GM23338 (cell line): Measurements from ENCODE around the gene CDC42BPG. TPM values are rescaled to one million over a fixed set of nuclear protein-coding genes. Genes with fewer than 3 reads are reported as not detected.

Source experiments
- ATAC-seq: fragments of 200-7000 bp; cut with Tn5 transposase; 3 replicates; pipeline ENCODE4 v1.9.1; 2020
- DNase-seq: peaks from one replicate; pipeline ENCODE4 v3.0.0-alpha.2; 2015; ENCODE audit warnings: low spot score
- H2AFZ ChIP-seq: fragments of 200-600 bp; sonication (generic); 2 replicates; pipeline ENCODE4 v1.8.0; 2016; ENCODE audit warnings: antibody characterized with exemption, mild to moderate bottlenecking, moderate library complexity
- H3F3A ChIP-seq: fragments of 200-600 bp; sonication (generic); replicated peaks from 2 replicates; pipeline ENCODE4 v1.8.0; 2017; ENCODE audit warnings: antibody characterized with exemption, mixed run types, low read depth
- H3K27ac ChIP-seq: fragments of 200-600 bp; sonication (generic); 2 replicates; pipeline ENCODE4 v1.6.1; 2016; ENCODE audit warnings: low read depth
- H3K27me3 ChIP-seq: fragments of 200-600 bp; sonication (generic); 2 replicates; pipeline ENCODE4 v1.8.0; 2016; ENCODE audit warnings: mild to moderate bottlenecking, mixed run types, moderate library complexity; ENCODE audit not compliant: insufficient read depth
- H3K36me3 ChIP-seq: fragments of 200-600 bp; sonication (generic); 2 replicates; pipeline ENCODE4 v1.8.0; 2016; ENCODE audit warnings: mild to moderate bottlenecking; ENCODE audit not compliant: insufficient read depth
- H3K4me1 ChIP-seq: fragments of 200-600 bp; sonication (generic); 2 replicates; pipeline ENCODE4 v1.8.0; 2016; ENCODE audit warnings: mild to moderate bottlenecking, moderate library complexity; ENCODE audit not compliant: insufficient read depth
- H3K4me2 ChIP-seq: fragments of 200-600 bp; sonication (generic); 2 replicates; pipeline ENCODE4 v1.7.1; 2017; ENCODE audit warnings: mixed run types
- H3K4me3 ChIP-seq: fragments of 200-600 bp; sonication (generic); 2 replicates; pipeline ENCODE4 v1.6.1; 2016; ENCODE audit warnings: mixed run types
- H3K79me2 ChIP-seq: fragments of 200-600 bp; sonication (generic); replicated peaks from 2 replicates; pipeline ENCODE4 v1.8.0; 2017; ENCODE audit warnings: mild to moderate bottlenecking; ENCODE audit not compliant: insufficient read depth
- H3K9me2 ChIP-seq: fragments of 200-600 bp; sonication (generic); 2 replicates; pipeline ENCODE4 v1.8.0; 2017; ENCODE audit not compliant: insufficient read depth
- H4K20me1 ChIP-seq: fragments of 200-600 bp; sonication (generic); replicated peaks from 2 replicates; pipeline ENCODE4 v1.8.0; 2017; ENCODE audit warnings: mild to moderate bottlenecking; ENCODE audit not compliant: insufficient read depth
- H3K27ac Mint-ChIP-seq: 2 replicates; pipeline ENCODE4 v1.8.0; 2020; ENCODE audit warnings: inconsistent platforms, mild to moderate bottlenecking, moderate library complexity, mixed read lengths
- H3K27me3 Mint-ChIP-seq: 3 replicates; pipeline ENCODE4 v1.8.0; 2022; ENCODE audit warnings: low read depth, mild to moderate bottlenecking, moderate library complexity, mixed read lengths, inconsistent platforms; ENCODE audit not compliant: insufficient read depth, poor library complexity
- H3K36me3 Mint-ChIP-seq: 3 replicates; pipeline ENCODE4 v1.8.0; 2021; ENCODE audit warnings: low read depth, mild to moderate bottlenecking, inconsistent platforms, moderate library complexity, mixed read lengths
- H3K4me1 Mint-ChIP-seq: 3 replicates; pipeline ENCODE4 v1.8.0; 2020; ENCODE audit warnings: mild to moderate bottlenecking, inconsistent platforms, mixed read lengths
- H3K4me3 Mint-ChIP-seq: 3 replicates; pipeline ENCODE4 v1.8.0; 2021; ENCODE audit warnings: moderate library complexity, mild to moderate bottlenecking, inconsistent platforms, mixed read lengths
- H3K9me3 Mint-ChIP-seq: 3 replicates; pipeline ENCODE4 v1.8.0; 2020; ENCODE audit warnings: moderate library complexity, mild to moderate bottlenecking, inconsistent platforms, mixed read lengths
- CREB1 ChIP-seq: fragments of 250-450 bp; sonication (Bioruptor Pico); IDR thresholded peaks from 2 replicates; pipeline ENCODE4 v1.5.0; 2020; ENCODE audit warnings: low read depth, mild to moderate bottlenecking, moderate library complexity
- CTCF ChIP-seq, 2 experiments: fragments of 200-600 bp in 1 of 2; sonication (generic) in 1 of 2; conservative IDR thresholded peaks; 2 replicates each; pipeline versions ENCODE4 v1.5.1 to v1.6.1; 2016 to 2017; ENCODE audit warnings: antibody characterized with exemption in 2 of 2, low read depth in 2 of 2, mild to moderate bottlenecking in 2 of 2, moderate library complexity in 1 of 2
- ETS1 ChIP-seq: IDR thresholded peaks from 2 replicates; pipeline ENCODE4 v1.6.1; 2016; ENCODE audit warnings: antibody characterized with exemption
- EZH2 ChIP-seq: fragments of 200-600 bp; sonication (generic); IDR thresholded peaks from one replicate; pipeline ENCODE4 v1.8.0; 2017; ENCODE audit warnings: antibody characterized with exemption, mild to moderate bottlenecking, low read depth; ENCODE audit not compliant: unreplicated experiment
- EZH2phosphoT487 ChIP-seq: fragments of 200-600 bp; sonication (generic); IDR thresholded peaks from one replicate; pipeline ENCODE4 v1.8.1; 2018; ENCODE audit warnings: antibody characterized with exemption; ENCODE audit not compliant: unreplicated experiment
- JUNB ChIP-seq: IDR thresholded peaks from one replicate; pipeline ENCODE4 v1.6.1; 2016; ENCODE audit warnings: antibody characterized with exemption; ENCODE audit not compliant: unreplicated experiment
- NANOG ChIP-seq: IDR thresholded peaks from 2 replicates; pipeline ENCODE4 v1.6.1; 2016; ENCODE audit warnings: antibody characterized with exemption, borderline replicate concordance
- POLR2AphosphoS5 ChIP-seq: IDR thresholded peaks from 2 replicates; pipeline ENCODE4 v1.6.1; 2016; ENCODE audit warnings: antibody characterized with exemption, low read depth
- REST ChIP-seq: IDR thresholded peaks from one replicate; pipeline ENCODE4 v1.6.1; 2018; ENCODE audit warnings: antibody characterized with exemption; ENCODE audit not compliant: unreplicated experiment
- STAT1 ChIP-seq: IDR thresholded peaks from one replicate; pipeline ENCODE4 v1.6.1; 2016; ENCODE audit warnings: antibody characterized with exemption; ENCODE audit not compliant: unreplicated experiment
- ZNF114 ChIP-seq: fragments of 250-450 bp; sonication (Bioruptor Pico); IDR thresholded peaks from 2 replicates; pipeline ENCODE4 v1.5.0; 2020; ENCODE audit warnings: mild to moderate bottlenecking, moderate library complexity
- ZNF331 ChIP-seq: fragments of 250-450 bp; sonication (Bioruptor Pico); IDR thresholded peaks from 2 replicates; pipeline ENCODE4 v1.5.0; 2020; ENCODE audit warnings: low read depth, mild to moderate bottlenecking, moderate library complexity
- ZNF462 ChIP-seq: fragments of 250-450 bp; sonication (Bioruptor Pico); IDR thresholded peaks from 2 replicates; pipeline ENCODE4 v1.5.0; 2020; ENCODE audit warnings: mild to moderate bottlenecking, moderate library complexity
- polyA plus RNA-seq: library from polyadenylated mRNA; unstranded; fragments of >200 nt; fragmentation: Nextera tagmentation; extraction: Ambion mirVana; gene quantifications from 2 replicates; pipeline ENCODE4 v1.2.1, GENCODE V29; 2016
- total RNA-seq: library from RNA; depleted of rRNA; stranded (reverse); fragments of >200 nt; shearing (Covaris generic); gene quantifications from 2 replicates; pipeline ENCODE4 v1.2.3, GENCODE V29; 2014

The CDC42BPG gene
- total and polyA plus RNA-seq, 2 experiments from 2014 or later: 2.3 to 11.6 TPM

- Histone ChIP-seq H3K27ac (no peak overlapping the region), H2AFZ (no peak overlapping the region), H3K27me3 (no peaks in the 10 kb centered on the region), H3K79me2 (no peaks in the 10 kb centered on the region), H3K4me3 (no peak overlapping the region), H4K20me1 (no peaks in the 10 kb centered on the region), H3K4me1 (peaks cover 16% of the 10 kb centered on the region; the same call in 1 of the 2 replicates), H3K9me2 (no peaks in the 10 kb centered on the region), H3F3A (0 out of 2 replicates have a peak, but pooled peaks cover 2% of the 10 kb centered on the region), H3K4me2 (no peak overlapping the region), H3K36me3 (no peaks in the 10 kb centered on the region)
- H3K27ac Mint-ChIP-seq: no peak overlapping the region
- no peaks in the 10 kb centered on the region; the same call in 2 of the 3 replicates for H3K36me3 Mint-ChIP-seq
- H3K4me3 Mint-ChIP-seq: no peak overlapping the region; the same call in 2 of the 3 replicates
- TF ChIP-seq CREB1 (CRISPR knock-in tag) (no peak), ZNF114 (CRISPR knock-in tag) (no peak), CTCF (conservative IDR thresholded peaks at IDR 0.05; ENCODE audit: low read depth in 2 of 2) (no peak), STAT1 (no peak), POLR2AphosphoS5 (no peak), ZNF462 (CRISPR knock-in tag) (no peak), EZH2 (no peak), JUNB (no peak), REST (no peak), ZNF331 (no peak), EZH2phosphoT487 (no peak), NANOG (no peak), ETS1 (no peak)
- DNase-seq (no peak), ATAC-seq (no peak)
- H3K9me3 Mint-ChIP-seq: no peaks in the 10 kb centered on the region
- peaks cover 20% of the 10 kb centered on the region for H3K4me1 Mint-ChIP-seq
- peaks cover 10% of the 10 kb centered on the region for H3K27me3 Mint-ChIP-seq
Observed at GRCh38 chr11:64891880-64892279, 47.4 kb upstream of the CDC42BPG start.
